Tibial nerve (tissue), 4 donors: Measurements from ENCODE around the gene BCL3. TPM values are rescaled to one million over a fixed set of nuclear protein-coding genes. Genes with fewer than 3 reads are reported as not detected.

Experiments used
- DNase-seq, 2 donors: peaks; one replicate each; pipeline ENCODE4 v3.0.0-alpha.2; 2019; ENCODE audit warnings: low spot score in 2 of 2
- H3K27ac ChIP-seq, 4 donors: fragments of 200-600 bp; sonication (generic) in 3 of 4; one replicate each; pipeline ENCODE4 v1.5.1; 2017 to 2019; ENCODE audit warnings: mild to moderate bottlenecking in 1 of 4
- H3K27me3 ChIP-seq, 2 donors: fragments of 200-600 bp; sonication (generic) in 1 of 2; one replicate each; pipeline versions ENCODE4 v1.5.1 to v1.6.0; 2017 to 2019
- H3K36me3 ChIP-seq, 3 donors: fragments of 200-600 bp; sonication (generic); one replicate each; pipeline ENCODE4 v1.5.1; 2018 to 2019
- H3K4me1 ChIP-seq, 4 donors: fragments of 200-600 bp; sonication (generic) in 3 of 4; one replicate each; pipeline ENCODE4 v1.5.1; 2017 to 2019
- H3K4me3 ChIP-seq, 4 donors: fragments of 200-600 bp; sonication (generic) in 3 of 4; one replicate each; pipeline ENCODE4 v1.5.1; 2017 to 2019; ENCODE audit warnings: mild to moderate bottlenecking in 1 of 4, moderate library complexity in 1 of 4
- H3K9me3 ChIP-seq, 4 donors: fragments of 200-600 bp; sonication (generic) in 3 of 4; one replicate each; pipeline ENCODE4 v1.5.1; 2017 to 2019
- CTCF ChIP-seq, 5 experiments: fragments of 200-600 bp in 3 of 5; fragments of 450-650 bp in 2 of 5; sonication (generic) in 3 of 5; IDR thresholded peaks; one replicate each; pipeline ENCODE4 v1.5.1; 2016 to 2019; ENCODE audit warnings: antibody characterized with exemption in 5 of 5, mild to moderate bottlenecking in 3 of 5, moderate library complexity in 2 of 5
- EP300 ChIP-seq, 2 donors: sonication (generic); formaldehyde crosslinking; IDR thresholded peaks; one replicate each; pipeline ENCODE4 v1.6.1; 2017; ENCODE audit warnings: antibody characterized with exemption in 2 of 2, mild to moderate bottlenecking in 1 of 2
- POLR2A ChIP-seq, 2 donors: fragments of 450-650 bp; IDR thresholded peaks; one replicate each; pipeline ENCODE4 v1.6.1; 2017; ENCODE audit warnings: antibody characterized with exemption in 2 of 2, mild to moderate bottlenecking in 2 of 2, moderate library complexity in 2 of 2
- WGBS, 2 donors: methylation state at CpG; one replicate each; pipeline ENCODE4 v1.1.5; 2018; 5-methylcytosine and 5-hydroxymethylcytosine counted together
- total RNA-seq, 4 donors: library from RNA; depleted of rRNA; stranded (reverse); fragments of >200 nt; gene quantifications; one replicate each; pipeline ENCODE4 v1.1.0, GENCODE V29; 2016

The BCL3 gene
- 10 to 100 TPM; 10.3 to 37.8 (median 18.0) TPM for total RNA-seq

GRCh38 chr19:44748426-44749254 is at the start of gene BCL3:
BCL3 (plus strand) TSS chr19:44748708; CDS start chr19:44748791, 83 bp downstream.
- peak within 1 kb of the TSS; percentile 72 to 96 (median 92) for H3K27ac ChIP-seq
- DNase-seq, result no peak
- WGBS, 2 donors, result 1 to 13% methylated on average over 7 to 8 of the region's 88 CpGs

DNA sequence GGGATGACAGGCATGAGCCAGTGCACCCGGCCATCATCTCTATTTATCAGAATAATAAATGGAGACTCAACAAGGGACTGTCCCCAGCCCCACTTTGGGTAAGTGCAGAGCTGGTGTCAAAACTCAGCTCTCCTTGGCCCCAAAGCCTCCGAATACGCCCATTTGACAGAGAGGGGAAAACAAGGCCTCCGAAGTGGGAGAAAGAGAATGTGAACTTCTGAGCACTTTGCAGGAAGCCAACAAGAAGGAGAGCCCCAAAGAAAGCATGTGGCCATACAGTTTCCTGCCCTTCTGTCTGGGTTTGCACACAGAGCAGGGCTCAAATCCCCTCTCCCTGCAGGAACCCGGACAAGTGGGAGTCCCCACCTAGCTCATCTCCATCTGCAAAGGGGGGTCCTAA is 48.0 kb upstream of the BCL3 start:
- WGBS, 2 donors, result 86 to 91% methylated on average over 5 of the region's 5 CpGs
- no peak overlapping the region for H3K4me3 ChIP-seq
- H3K9me3 ChIP-seq, result no peaks in the 10 kb centered on the region
- TF ChIP-seq CTCF (IDR thresholded peaks at IDR 0.05), result no peak
- TF ChIP-seq EP300 (IDR thresholded peaks at IDR 0.05), result no peak
- no peak for TF ChIP-seq POLR2A (IDR thresholded peaks at IDR 0.05)
- no peaks in the 10 kb centered on the region for H3K36me3 ChIP-seq
- H3K27me3 ChIP-seq, result no peaks in the 10 kb centered on the region
- peaks cover 0 to 1% (median 0%) of the 10 kb centered on the region in 4 donors for H3K4me1 ChIP-seq
- DNase-seq, result no peak
- no peak overlapping the region for H3K27ac ChIP-seq

More at GRCh38 chr19:44748426-44749254, at the start of gene BCL3:
- no peaks in the 10 kb centered on the region for H3K9me3 ChIP-seq
- H3K4me1 ChIP-seq, result peaks cover 0 to 91% (median 62%) of the 10 kb centered on the region in 4 donors
- no peaks in the 10 kb centered on the region for H3K27me3 ChIP-seq
- peaks cover 0 to 18% (median 0%) of the 10 kb centered on the region in 3 donors for H3K36me3 ChIP-seq
- TF ChIP-seq CTCF (IDR thresholded peaks at IDR 0.05) (no peak), POLR2A (IDR thresholded peaks at IDR 0.05) (no peak), EP300 (IDR thresholded peaks at IDR 0.05) (no peak)
- peak within 1 kb of the TSS; percentile 42 to 85 (median 60) for H3K4me3 ChIP-seq

GRCh38 chr19:44701228-44701627 is 47.3 kb upstream of the BCL3 start:
- 83% methylated on average over 15 of the region's 15 CpGs for WGBS, 2 donors

GRCh38 chr19:44702551-44703176 is 45.8 kb upstream of the BCL3 start:
- Histone ChIP-seq H3K36me3 (no peaks in the 10 kb centered on the region), H3K4me3 (no peak overlapping the region), H3K4me1 (no peaks in the 10 kb centered on the region), H3K27ac (no peak overlapping the region), H3K9me3 (no peaks in the 10 kb centered on the region), H3K27me3 (no peaks in the 10 kb centered on the region)
- 73 to 77% methylated on average over 8 to 17 of the region's 17 CpGs for WGBS, 2 donors
- TF ChIP-seq POLR2A (IDR thresholded peaks at IDR 0.05) (no peak), EP300 (IDR thresholded peaks at IDR 0.05) (no peak)
- no peak for DNase-seq

More at GRCh38 chr19:44701228-44701627, 47.3 kb upstream of the BCL3 start:
- TF ChIP-seq CTCF (IDR thresholded peaks at IDR 0.05) (no peak), EP300 (IDR thresholded peaks at IDR 0.05) (no peak), POLR2A (IDR thresholded peaks at IDR 0.05) (no peak)
- no peak for DNase-seq
- Histone ChIP-seq H3K27ac (no peak overlapping the region), H3K9me3 (no peaks in the 10 kb centered on the region), H3K36me3 (no peaks in the 10 kb centered on the region), H3K4me1 (no peaks in the 10 kb centered on the region), H3K4me3 (no peak overlapping the region), H3K27me3 (no peaks in the 10 kb centered on the region)

DNA sequence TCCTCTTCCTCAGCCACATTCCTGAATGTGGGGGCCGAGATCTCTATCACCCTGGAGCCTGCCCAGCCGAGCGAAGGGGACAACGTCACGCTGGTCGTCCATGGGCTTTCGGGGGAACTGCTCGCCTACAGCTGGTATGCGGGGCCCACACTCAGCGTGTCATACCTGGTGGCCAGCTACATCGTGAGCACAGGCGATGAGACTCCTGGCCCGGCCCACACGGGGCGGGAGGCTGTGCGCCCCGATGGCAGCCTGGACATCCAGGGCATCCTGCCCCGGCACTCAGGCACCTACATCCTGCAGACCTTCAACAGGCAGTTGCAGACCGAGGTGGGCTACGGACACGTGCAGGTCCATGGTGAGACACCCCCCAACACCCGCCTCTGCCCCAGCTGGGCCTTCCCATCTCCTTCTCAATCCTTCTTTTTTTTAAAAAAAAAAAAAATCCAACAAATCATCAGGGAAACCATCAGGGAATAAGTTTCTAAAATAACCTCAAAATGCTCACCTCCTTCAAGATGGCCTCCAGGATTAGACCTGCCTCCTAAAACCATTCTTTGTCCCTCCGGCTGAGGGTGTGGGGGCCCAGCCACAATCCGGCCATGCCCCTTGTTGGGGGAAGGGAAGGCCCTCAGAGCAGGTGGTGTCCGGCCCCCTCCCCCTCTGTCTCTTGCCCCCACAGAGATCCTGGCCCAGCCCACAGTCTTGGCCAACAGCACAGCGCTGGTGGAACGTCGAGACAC is 45.0 kb upstream of the BCL3 start:
- TF ChIP-seq CTCF (IDR thresholded peaks at IDR 0.05), result no peak
- no peak for TF ChIP-seq EP300 (IDR thresholded peaks at IDR 0.05)
- TF ChIP-seq POLR2A (IDR thresholded peaks at IDR 0.05), result no peak
- 86 to 91% methylated on average over 24 of the region's 28 CpGs for WGBS, 2 donors
- H3K4me3 ChIP-seq, result no peak overlapping the region
- H3K27ac ChIP-seq, result no peak overlapping the region
- H3K9me3 ChIP-seq, result no peaks in the 10 kb centered on the region
- DNase-seq, result no peak
- no peaks in the 10 kb centered on the region for H3K36me3 ChIP-seq
- no peaks in the 10 kb centered on the region for H3K4me1 ChIP-seq
- no peaks in the 10 kb centered on the region for H3K27me3 ChIP-seq
